Left lung (tissue), 10 donors: ENCODE results near the gene SLC2A13. TPM values are rescaled to one million over a fixed set of nuclear protein-coding genes. Genes with fewer than 3 reads are reported as not detected.

Experiments used
- ATAC-seq: fragments of 200-7000 bp; cut with Tn5 transposase; one replicate; pipeline ENCODE4 v1.9.1; 2020; ENCODE audit warnings: moderate library complexity
- DNase-seq, 4 donors: peaks; one replicate each; pipeline ENCODE4 v3.0.0-alpha.2; 2013 to 2020
- H3K27ac ChIP-seq, 2 donors: fragments of 200-600 bp; sonication (generic) in 1 of 2; one replicate each; pipeline versions ENCODE4 v1.5.0 to v1.8.0; 2020 to 2021
- H3K27me3 ChIP-seq, 2 donors: fragments of 200-600 bp; sonication (generic) in 1 of 2; one replicate each; pipeline versions ENCODE4 v1.5.0 to v1.8.0; 2020 to 2021
- H3K36me3 ChIP-seq, 2 donors: fragments of 200-600 bp; sonication (generic) in 1 of 2; one replicate each; pipeline versions ENCODE4 v1.5.0 to v1.8.0; 2020 to 2021
- H3K4me1 ChIP-seq, 2 donors: fragments of 200-600 bp; one replicate each; pipeline ENCODE4 v1.8.0; 2021
- H3K4me3 ChIP-seq, 2 donors: fragments of 200-600 bp; sonication (generic) in 1 of 2; one replicate each; pipeline versions ENCODE4 v1.5.0 to v1.8.0; 2020 to 2021; ENCODE audit warnings: mild to moderate bottlenecking in 1 of 2
- H3K9me3 ChIP-seq, 2 donors: fragments of 200-600 bp; sonication (generic) in 1 of 2; one replicate each; pipeline versions ENCODE4 v1.5.0 to v1.8.0; 2020 to 2021
- CTCF ChIP-seq, 2 donors: fragments of 200-600 bp; sonication (generic) in 1 of 2; IDR thresholded peaks; one replicate each; pipeline versions ENCODE4 v1.5.0 to v1.8.0; 2021; ENCODE audit warnings: antibody characterized with exemption in 2 of 2
- intact Hi-C, 2 donors: fragments of 100-400 bp; cut with DNase I; formaldehyde crosslinking; loops; one replicate each; pipeline versions ENCODE4 v1.11.2 to v1.14.2; 2022
- polyA plus RNA-seq, 6 donors: library from polyadenylated mRNA; unstranded; fragments of 120-200 nt; gene quantifications; one replicate each; pipeline ENCODE4 v1.2.1, GENCODE V29; 2013; ENCODE audit not compliant: insufficient read length in 6 of 6
- total RNA-seq, 2 donors: library from RNA; stranded (reverse); fragmentation: NEBNext Ultra II Directional; extraction: Animal tissue kit (Norgen Biotek cat#: 25700); gene quantifications; one replicate each; pipeline ENCODE4 v1.2.1, GENCODE V29; 2021
- donor health status: DM: no; HTN: yes; CAD: no.
- donor health status: DM: no; HTN: no; CAD: no.

Gene SLC2A13
- total and polyA plus RNA-seq, 8 donors, result 5.8 to 14.6 (median 7.8) TPM

- intact Hi-C loops, result no loop called here
- Histone ChIP-seq H3K9me3 (no peaks in the 10 kb centered on the region), H3K27me3 (no peaks in the 10 kb centered on the region), H3K27ac (no peak overlapping the region), H3K36me3 (no peaks in the 10 kb centered on the region), H3K4me1 (no peaks in the 10 kb centered on the region), H3K4me3 (no peak overlapping the region)
- DNase-seq (no peak), ATAC-seq (no peak)
- no peak for TF ChIP-seq CTCF (IDR thresholded peaks at IDR 0.05)
Observed at GRCh38 chr12:40063414-40063813, 42.5 kb downstream of the SLC2A13 start.

- DNase-seq (no peak), ATAC-seq (peak; percentile 62)
- intact Hi-C loops, result no loop called here
- H3K4me3 ChIP-seq, result no peak overlapping the region
- H3K4me1 ChIP-seq, result no peaks in the 10 kb centered on the region
- no peak for TF ChIP-seq CTCF (IDR thresholded peaks at IDR 0.05)
- H3K36me3 ChIP-seq, result no peaks in the 10 kb centered on the region
- no peaks in the 10 kb centered on the region for H3K27me3 ChIP-seq
- no peak overlapping the region for H3K27ac ChIP-seq
- H3K9me3 ChIP-seq, result no peaks in the 10 kb centered on the region
Observed at GRCh38 chr12:40058721-40059190, 47.1 kb downstream of the SLC2A13 start.

- intact Hi-C loops, result no loop called here
- H3K4me1 ChIP-seq, result no peaks in the 10 kb centered on the region
- no peak overlapping the region for H3K27ac ChIP-seq
- DNase-seq, result no peak
- no peaks in the 10 kb centered on the region for H3K9me3 ChIP-seq
- H3K36me3 ChIP-seq, result no peaks in the 10 kb centered on the region
- no peak for ATAC-seq
- no peaks in the 10 kb centered on the region for H3K27me3 ChIP-seq
- no peak overlapping the region for H3K4me3 ChIP-seq
- TF ChIP-seq CTCF (IDR thresholded peaks at IDR 0.05), result no peak
Observed at GRCh38 chr12:40056373-40056772, 49.5 kb downstream of the SLC2A13 start.

- intact Hi-C loops, result no loop called here
- no peak for TF ChIP-seq CTCF (IDR thresholded peaks at IDR 0.05)
Observed at GRCh38 chr12:40055776-40056175, 50.1 kb downstream of the SLC2A13 start.

GRCh38 chr12:40055228-40055579, 50.7 kb downstream of the SLC2A13 start:
- Histone ChIP-seq H3K9me3 (no peaks in the 10 kb centered on the region), H3K27me3 (no peaks in the 10 kb centered on the region), H3K4me3 (no peak overlapping the region), H3K4me1 (no peaks in the 10 kb centered on the region), H3K36me3 (no peaks in the 10 kb centered on the region), H3K27ac (no peak overlapping the region)
- intact Hi-C loops, result no loop called here
- no peak for DNase-seq
- ATAC-seq, result peak; percentile 30
- TF ChIP-seq CTCF (IDR thresholded peaks at IDR 0.05), result no peak

More at GRCh38 chr12:40055776-40056175, 50.1 kb downstream of the SLC2A13 start:
- no peaks in the 10 kb centered on the region for H3K27me3 ChIP-seq
- H3K36me3 ChIP-seq, result no peaks in the 10 kb centered on the region
- H3K9me3 ChIP-seq, result no peaks in the 10 kb centered on the region
- ATAC-seq (no peak), DNase-seq (no peak)
- no peak overlapping the region for H3K27ac ChIP-seq
- H3K4me1 ChIP-seq, result no peaks in the 10 kb centered on the region
- no peak overlapping the region for H3K4me3 ChIP-seq
